Skin epidermis (tissue), 12 donors: ENCODE data around the gene ENOX1.

Source experiments
- H3K27ac ChIP-seq, 21 experiments: fragments of 200-600 bp; sonication (generic) in 11 of 21; one replicate each; pipeline ENCODE4 v1.5.0; 2020; ENCODE audit warnings: mild to moderate bottlenecking in 3 of 21, inconsistent platforms in 2 of 21, moderate library complexity in 2 of 21
- H3K4me3 ChIP-seq, 7 experiments: fragments of 200-600 bp; sonication (generic) in 2 of 7; one replicate each; pipeline ENCODE4 v1.5.0; 2020; ENCODE audit warnings: inconsistent platforms in 2 of 7, mild to moderate bottlenecking in 2 of 7, moderate library complexity in 1 of 7

ENOX1 gene

DNA sequence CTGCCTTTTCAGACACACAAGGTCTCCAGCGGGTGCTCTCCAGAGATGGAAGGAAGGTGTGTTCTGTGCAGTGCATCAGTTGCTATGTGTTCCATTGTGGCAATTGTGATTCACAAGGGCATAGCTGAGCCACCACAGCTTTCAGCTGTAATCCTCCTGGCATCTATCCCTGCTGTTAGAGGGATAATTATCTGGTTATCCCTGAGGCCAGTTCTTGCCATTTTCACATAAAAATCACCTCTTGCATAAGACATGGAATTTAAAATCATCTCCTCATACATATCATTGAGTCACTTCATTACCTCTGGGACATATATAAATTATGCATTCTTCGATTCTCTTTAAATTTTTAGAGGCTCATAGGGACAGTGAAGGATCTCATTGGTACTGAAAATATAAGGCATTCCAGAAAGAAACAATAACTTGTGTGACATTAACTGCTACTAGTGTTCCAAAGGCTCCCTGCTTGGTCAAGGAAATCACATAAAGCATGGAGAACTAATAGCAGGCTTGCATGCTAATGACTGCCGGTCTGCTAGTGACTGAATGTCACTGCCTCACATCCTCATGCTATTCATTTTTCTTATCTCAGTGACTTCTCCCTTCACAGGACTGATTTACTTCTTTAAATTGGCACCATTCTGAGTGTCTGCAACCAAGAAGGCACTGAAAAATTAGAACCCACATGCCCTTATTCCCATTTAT lies 214.0 kb downstream of the ENOX1 start:
- H3K27ac ChIP-seq: no peak overlapping the region
- H3K4me3 ChIP-seq: no peak overlapping the region

DNA sequence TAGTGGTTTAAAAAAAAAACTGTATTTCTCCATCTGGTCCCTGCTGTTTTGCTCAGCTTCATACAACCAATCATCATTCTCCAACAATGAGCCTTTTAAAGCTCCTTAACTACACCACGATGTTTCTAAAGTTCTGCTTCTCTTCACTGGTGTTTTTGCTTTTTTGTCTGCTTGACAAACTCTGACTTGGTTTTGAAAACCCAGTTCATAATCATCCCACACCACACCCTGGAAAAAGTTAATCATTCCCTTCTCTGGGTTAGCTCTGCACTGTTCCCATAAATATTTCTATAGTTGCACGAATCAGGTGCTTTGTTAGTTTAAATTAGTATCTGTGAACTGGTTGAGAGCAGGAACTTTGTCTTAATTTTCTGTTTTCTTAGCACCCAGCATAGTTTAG lies 217.1 kb downstream of the ENOX1 start:
- no peak overlapping the region for H3K27ac ChIP-seq
- H3K4me3 ChIP-seq: no peak overlapping the region

DNA sequence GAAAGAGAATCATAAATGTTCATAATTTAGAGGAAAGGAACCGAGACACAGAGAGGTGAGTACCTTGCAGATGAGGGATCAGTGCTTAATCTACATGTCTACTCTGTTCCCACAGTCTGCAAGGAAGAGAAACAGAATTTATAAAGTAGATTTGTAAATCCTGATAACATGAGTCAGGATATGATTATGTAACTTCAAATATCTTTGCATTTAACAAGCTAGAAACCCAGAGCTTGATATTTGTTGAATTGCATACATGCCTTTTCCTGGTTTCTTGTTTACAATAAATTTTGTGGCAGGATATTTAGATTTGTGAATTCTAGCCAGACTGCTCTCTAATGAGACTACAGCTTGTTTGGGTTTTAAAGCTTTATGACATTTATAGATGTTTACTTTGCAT lies 219.2 kb downstream of the ENOX1 start:
- Histone ChIP-seq H3K27ac (no peak overlapping the region), H3K4me3 (no peak overlapping the region)

DNA sequence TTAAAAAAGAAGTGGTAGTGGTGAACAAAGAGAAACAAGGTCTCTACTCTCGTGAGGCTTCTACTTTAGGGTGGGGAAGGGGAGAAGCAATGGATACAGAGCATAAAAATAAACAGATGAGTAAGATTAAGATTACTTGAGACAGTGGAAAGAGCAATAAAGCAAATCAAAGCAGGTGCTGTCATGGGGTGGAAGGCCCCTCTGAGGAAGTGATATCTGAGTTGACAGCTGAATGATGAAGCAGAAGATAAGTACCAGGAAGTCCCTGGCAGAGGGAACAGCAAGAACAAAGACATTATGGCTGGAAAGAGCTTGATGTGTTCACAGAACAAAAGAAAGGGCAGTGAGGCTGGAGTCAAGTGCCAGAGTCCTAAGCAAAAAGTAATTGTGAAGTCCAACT lies 221.8 kb downstream of the ENOX1 start:
- H3K4me3 ChIP-seq: no peak overlapping the region
- no peak overlapping the region for H3K27ac ChIP-seq

DNA sequence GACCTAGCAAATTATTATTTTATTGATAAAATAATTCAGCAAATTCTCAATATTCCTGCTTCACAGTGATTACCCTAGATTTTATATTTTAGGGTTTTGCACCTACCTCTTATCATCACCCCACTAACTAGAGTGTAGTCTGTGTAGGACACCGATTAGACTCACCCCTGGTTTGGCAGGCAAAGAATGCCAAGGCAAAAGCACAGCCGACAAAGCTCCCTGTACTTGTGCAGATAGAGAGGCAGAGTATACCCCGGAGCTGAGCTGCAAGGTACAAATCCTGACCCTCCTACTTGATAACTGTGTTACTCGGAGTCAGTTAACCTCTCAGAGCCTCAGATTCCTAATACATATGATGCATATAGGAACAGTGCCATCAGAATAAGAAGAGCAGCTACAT lies 225.7 kb downstream of the ENOX1 start:
- Histone ChIP-seq H3K27ac (no peak overlapping the region), H3K4me3 (no peak overlapping the region)

DNA sequence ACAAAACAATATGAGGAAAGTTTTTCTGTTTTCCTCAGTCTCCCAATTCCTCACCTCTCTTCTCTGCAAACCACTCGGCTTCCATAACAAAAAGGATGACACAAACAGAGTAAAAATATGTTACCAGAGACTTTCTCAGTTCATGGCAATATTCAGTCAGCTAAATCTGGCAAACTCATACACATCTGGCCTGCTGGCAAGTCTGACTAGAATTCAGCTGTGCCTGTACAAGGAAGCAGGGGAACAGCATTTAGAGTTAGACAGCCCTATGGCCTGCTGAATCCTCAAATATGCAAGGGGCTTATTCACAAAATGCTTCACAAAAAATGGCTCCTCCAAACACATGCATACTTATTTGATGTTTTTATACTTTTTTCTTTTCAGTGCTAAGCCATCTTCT lies 227.8 kb downstream of the ENOX1 start:
- H3K4me3 ChIP-seq: no peak overlapping the region
- H3K27ac ChIP-seq: no peak overlapping the region

DNA sequence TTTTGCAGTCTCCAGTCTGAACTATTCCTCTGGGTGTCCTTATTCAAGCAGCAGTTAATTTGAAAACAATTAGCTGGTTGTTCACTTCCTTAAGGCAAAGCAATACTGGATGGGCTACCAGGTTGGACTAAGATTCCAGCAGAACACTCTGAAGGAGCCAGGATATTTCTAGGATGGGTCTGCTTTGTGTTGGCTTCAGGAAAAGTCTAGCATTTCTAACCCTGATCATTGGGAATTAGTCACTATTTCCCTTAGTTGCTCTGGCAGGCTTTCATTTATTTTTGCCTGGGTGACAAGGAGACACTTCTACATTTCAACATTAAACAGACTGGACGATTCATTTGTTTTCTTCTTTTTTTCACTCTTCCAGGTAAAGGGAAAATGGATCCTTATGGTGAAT lies 228.4 kb downstream of the ENOX1 start:
- H3K4me3 ChIP-seq: no peak overlapping the region
- no peak overlapping the region for H3K27ac ChIP-seq

DNA sequence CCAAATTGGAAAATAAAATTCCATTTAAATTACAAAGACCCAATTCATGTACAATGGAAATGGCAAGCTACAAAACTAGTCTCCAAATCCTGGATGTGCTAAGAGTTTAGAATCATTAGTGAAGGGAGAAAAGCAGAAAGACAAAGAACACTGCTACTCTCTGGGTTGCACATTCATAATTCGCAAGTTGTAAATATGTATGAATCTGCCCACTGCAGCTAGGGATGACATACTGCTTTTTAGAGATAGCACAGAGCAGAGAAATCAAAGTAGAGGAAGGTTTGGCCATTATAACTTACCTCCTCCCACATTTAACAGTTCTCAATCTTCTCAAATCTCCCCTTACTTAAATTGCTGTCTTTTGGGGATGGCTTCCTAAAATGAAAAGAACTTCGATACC lies 231.1 kb downstream of the ENOX1 start:
- Histone ChIP-seq H3K4me3 (no peak overlapping the region), H3K27ac (no peak overlapping the region)

DNA sequence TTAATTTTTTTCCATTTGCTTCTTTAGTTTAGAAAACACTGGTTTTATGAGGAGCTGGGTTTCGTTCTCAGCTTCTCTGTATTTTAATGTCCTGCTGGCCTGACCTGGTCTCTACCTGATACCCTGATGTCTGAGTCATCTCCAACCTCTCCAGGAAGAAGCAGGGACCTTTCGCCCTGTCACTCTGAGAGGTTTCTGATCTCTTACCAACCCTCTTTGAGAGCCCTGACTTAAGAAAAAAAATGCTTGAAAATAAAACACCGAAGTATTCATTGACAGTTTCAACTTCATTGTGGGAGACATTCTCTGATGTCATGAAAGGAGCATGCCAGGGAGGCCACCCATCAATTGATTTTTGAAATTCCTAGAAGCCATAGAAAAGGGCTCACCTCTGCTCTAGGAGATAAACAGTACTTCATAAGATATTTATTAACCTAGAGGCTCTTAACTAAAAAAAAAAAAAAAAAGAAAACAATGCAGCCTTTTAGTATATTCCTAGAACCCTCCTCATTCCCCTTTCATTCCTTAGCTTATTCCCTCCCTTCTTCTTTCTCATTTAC lies 234.8 kb downstream of the ENOX1 start:
- no peak overlapping the region for H3K27ac ChIP-seq

DNA sequence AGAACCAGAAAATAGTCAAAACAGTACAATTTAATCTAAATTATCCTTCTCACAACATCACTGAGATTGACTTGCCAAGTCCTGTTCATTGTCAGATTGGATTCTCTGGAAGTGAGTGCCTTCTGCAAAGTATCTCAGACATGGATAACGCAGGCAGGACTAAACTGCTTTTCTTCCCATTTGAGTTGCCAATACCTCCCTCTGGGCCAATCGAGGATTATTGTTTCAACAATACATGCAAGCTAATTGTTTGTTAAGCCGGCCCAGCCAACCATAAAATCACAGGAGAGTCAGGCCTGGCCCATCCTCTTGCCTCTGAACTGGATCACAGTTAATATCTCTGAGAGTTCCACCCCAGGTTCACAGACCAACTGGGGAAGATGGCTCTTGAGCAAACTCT lies 240.0 kb downstream of the ENOX1 start:
- H3K4me3 ChIP-seq: no peak overlapping the region
- H3K27ac ChIP-seq: no peak overlapping the region

More for the DNA sequence above, 234.8 kb downstream of the ENOX1 start:
- H3K4me3 ChIP-seq: no peak overlapping the region

DNA sequence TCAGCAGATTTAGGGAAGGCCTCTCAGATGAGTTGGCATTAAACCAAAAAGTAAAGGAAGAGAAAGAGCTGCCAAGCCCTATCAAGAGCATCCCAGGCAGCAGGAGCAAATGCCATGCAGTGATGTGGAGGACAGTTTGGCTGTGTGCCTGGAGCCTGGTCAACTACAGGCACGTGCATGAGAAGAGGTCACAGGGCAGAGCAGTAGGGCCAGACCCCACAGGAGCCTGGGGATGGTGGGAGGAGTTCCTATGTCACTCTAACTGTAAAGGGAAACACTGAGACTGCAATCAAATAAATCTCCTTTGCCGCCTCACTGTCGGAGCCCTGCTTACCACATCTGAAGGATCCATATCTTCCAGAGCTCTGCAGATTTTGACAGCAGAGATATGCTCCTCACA lies 240.5 kb downstream of the ENOX1 start:
- H3K4me3 ChIP-seq: no peak overlapping the region
- no peak overlapping the region for H3K27ac ChIP-seq

DNA sequence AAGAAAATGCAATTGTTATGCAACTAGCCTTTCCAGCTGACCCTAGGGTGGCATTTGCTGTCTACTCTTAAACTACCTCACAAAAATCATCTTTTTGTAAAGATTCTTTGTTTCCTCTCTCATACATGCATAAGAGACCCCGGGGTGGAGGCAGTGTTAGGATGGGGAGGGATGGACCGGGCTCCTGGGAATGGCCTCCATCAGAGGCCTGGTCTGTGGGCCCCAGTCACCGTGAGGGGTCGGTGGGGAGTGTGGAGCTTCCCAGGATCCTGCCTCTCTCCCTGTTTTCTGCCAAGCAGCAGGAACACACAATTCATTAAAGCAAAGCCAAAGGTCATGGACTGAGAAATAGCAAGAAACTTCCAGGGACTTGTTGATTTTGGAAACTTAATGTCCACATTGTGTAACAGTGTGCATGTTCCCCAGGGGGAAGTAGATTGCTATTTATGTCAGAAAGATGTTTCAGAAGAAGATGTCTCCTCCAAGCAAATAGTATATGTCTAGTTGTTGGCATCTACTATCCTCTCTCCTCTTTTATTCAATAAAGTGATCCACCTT lies 241.4 kb downstream of the ENOX1 start:
- no peak overlapping the region for H3K4me3 ChIP-seq
- no peak overlapping the region for H3K27ac ChIP-seq

DNA sequence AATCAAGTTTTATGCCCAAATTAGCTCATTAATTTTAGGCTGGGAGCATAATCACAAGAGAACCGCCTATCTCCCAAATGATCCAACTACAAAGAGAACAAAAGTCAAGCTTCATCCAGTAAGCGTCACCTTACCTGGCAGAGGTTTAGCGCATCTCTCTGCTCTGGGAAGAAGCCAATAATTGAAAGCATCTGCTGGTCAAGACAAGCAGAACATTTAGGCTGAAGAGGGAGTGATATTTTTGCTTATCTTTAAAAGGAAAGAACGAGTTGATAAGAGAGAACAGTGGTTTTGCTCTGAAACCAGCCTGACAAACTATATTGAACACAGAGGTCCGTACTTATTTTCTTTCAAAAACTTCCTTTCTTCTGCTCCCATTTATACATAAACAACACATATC lies 242.1 kb downstream of the ENOX1 start:
- no peak overlapping the region for H3K4me3 ChIP-seq
- no peak overlapping the region for H3K27ac ChIP-seq

DNA sequence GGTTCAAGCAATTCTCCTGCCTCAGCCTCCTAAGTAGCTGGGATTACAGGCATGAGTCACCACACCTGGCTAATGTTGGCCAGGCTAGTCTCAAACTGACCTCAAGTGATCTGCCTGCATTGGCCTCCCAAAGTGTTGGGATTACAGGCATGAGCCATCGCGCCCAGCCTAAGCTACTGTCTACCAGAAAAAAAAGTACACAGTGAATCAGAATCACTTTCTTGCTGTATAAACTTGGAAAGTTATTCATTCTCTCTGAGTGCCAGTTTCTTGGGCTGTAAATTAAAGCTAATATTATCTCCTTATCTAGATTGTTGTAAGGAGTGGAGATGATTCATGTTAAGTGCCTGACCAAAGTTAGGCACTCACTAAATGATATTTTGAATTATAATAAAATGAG lies 242.8 kb downstream of the ENOX1 start:
- Histone ChIP-seq H3K27ac (no peak overlapping the region), H3K4me3 (no peak overlapping the region)

DNA sequence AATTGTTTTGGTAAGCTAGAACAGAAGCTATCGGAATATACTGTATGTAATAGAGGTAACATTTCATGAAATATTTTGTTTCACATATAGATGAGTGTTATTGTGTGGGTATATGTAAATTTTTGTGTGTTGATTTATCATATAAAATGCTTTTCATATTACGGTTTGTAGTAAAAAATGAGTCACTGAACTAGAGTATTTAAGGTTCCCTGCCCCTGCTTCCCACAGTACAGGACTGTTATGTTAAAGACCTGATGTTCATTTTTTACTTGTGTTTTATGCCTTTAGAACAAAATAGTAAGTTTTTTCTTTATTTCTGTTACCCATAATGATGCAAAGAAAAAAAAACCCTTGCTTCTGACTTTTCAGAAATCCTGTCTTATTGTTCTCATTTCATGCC lies 243.4 kb downstream of the ENOX1 start:
- H3K27ac ChIP-seq: no peak overlapping the region
- no peak overlapping the region for H3K4me3 ChIP-seq

DNA sequence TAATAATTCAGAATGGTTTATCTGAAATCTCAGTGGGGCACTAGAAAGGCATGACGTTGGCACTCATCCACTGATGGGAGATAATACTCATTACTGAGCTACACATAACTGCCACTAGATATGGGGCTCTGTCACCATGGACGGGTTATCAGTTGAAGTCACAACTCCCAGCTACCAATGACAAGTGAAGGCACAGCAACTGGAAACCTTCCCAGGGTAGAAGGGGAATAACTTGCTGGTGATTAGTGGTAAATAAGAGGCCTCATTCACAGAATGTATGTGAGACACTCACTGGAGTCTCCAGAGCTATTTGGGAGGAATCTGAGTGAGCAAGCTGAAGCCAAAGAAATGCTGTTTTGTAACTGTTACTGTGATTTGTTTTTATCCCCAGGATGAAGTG lies 249.6 kb downstream of the ENOX1 start:
- Histone ChIP-seq H3K4me3 (no peak overlapping the region), H3K27ac (no peak overlapping the region)

DNA sequence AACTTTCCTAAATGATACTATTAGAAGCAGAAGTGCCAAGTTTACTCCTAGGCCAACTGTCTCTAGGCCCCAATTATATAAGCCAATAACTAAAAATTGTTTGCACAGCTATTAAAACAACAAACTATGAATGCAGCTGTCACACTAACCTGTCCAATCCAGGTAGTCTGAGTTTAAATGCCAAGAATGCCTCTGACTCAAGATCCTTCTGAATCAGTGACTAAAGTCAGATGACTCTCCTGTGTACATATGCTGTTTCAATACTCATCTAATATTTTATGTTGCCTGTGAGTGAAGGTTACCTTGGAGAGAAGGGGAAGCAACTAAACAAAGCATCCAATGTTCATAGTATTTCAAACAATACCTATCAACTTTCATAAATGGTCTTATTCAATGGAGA lies 257.0 kb downstream of the ENOX1 start:
- no peak overlapping the region for H3K4me3 ChIP-seq
- H3K27ac ChIP-seq: no peak overlapping the region

DNA sequence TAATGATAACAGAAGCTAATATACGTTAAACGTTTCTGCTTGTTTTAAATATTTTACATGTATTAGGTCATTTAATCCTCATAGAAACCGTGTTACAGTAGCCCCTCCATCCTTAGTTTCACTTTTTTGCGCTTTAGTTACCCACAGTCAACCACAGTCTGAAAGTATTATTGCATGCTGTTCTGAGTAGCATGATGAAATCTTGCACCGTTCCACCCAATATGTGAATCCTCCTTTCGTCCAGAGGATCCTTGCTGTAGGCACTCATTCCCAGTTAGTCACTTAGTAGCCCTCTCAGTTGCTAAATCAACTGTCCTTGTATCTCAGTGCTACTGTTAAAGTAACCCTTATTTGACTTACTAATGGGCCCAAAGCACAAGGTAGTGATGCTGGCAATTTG lies 257.8 kb downstream of the ENOX1 start:
- no peak overlapping the region for H3K27ac ChIP-seq
- H3K4me3 ChIP-seq: no peak overlapping the region

DNA sequence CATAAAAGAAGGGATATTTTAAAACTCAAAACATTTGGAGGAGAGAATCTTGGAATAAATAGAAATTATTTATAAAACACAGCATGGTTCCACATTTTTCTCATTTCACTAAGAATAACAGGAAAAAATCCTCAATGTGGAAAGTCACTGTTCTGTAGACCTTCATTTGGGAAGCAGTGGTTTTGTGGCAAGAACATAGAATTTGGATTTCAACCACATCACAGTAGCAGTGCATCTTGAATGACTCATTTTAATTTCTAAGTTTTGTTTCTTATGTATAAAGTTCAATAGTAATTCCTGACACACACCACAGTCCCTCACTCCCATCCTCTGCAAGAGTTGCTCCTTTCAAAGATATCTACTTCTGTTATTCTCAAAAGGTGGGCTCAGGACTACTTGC lies 264.0 kb downstream of the ENOX1 start:
- Histone ChIP-seq H3K4me3 (no peak overlapping the region), H3K27ac (no peak overlapping the region)

DNA sequence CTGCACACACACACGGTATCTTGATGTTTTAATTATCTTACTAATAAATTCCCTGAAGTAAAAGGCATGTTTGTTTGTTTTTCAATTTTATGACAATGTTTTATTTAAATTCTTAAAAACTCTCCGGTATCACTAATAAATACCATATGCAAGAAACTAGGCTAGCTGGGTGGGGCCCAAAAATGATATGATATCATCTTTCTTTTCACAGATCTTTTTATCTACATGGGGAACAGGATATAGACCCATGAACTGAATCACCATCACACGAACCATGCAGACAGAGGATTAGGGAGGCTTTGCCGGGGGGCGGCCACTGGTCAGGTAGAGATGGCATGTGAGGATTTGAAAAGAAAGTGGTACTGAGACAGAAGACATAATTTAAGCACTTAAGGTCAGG lies 266.4 kb downstream of the ENOX1 start:
- Histone ChIP-seq H3K27ac (no peak overlapping the region), H3K4me3 (no peak overlapping the region)

DNA sequence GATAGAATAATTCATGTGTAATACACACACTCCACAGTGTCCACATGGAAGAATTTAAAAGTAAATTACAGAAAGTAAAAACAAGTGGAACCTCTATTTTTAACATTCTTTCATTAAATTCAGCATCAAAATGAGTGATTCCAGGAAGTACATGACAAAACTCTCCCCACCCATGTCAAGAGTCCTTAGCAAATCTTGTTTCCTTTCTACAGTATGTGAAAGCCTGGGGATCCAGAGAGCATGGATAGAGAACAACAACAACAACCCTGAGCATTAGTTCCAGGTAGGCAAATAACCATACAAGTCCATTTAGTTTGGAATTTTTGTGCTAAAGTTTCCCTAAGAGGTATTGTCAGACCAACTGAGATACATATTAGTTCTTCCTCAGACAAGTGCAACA lies 267.9 kb downstream of the ENOX1 start:
- H3K27ac ChIP-seq: no peak overlapping the region
- H3K4me3 ChIP-seq: no peak overlapping the region

DNA sequence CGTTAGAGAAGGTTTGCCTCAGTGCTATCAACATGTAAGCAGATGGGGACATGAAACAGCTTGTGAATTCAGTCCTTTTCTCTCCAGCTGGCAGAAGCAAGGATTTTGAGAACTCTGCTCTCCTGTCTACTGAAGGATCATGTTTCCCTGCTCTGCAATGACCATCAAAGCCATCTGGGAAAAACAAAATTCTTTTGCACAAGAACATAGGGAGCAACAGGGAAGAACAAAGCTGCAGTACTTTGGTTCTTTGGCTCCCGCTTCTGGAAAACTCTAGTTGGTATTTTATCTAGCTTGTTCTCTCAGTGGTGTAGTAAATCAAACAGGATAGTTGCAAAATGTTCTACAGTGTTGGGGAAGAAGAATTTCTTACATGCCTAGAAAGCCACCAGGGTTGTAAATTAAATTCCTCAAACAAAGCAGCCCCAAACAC lies 270.4 kb downstream of the ENOX1 start:
- no peak overlapping the region for H3K4me3 ChIP-seq
- H3K27ac ChIP-seq: peak overlapping the region in 1 of 21 experiments; percentile 5
